HG03103 (cell line): ENCODE measurements around the gene CTNNB1.

ENCODE experiments used
- ATAC-seq: cut with Tn5 transposase; IDR thresholded peaks from one replicate; pipeline ENCODE4 v1.9.1; 2021; ENCODE audit warnings: low read depth; ENCODE audit not compliant: unreplicated experiment

CTNNB1 gene

GRCh38 chr3:41198950-41199865 lies at the start of gene CTNNB1:
CTNNB1 (plus strand) TSS chr3:41199505; CDS start chr3:41224069, 24,564 bp downstream.
- peak; percentile 65 for ATAC-seq

- no peak for ATAC-seq
Measured at GRCh38 chr3:41155834-41156233, 43.5 kb upstream of the CTNNB1 start.

DNA sequence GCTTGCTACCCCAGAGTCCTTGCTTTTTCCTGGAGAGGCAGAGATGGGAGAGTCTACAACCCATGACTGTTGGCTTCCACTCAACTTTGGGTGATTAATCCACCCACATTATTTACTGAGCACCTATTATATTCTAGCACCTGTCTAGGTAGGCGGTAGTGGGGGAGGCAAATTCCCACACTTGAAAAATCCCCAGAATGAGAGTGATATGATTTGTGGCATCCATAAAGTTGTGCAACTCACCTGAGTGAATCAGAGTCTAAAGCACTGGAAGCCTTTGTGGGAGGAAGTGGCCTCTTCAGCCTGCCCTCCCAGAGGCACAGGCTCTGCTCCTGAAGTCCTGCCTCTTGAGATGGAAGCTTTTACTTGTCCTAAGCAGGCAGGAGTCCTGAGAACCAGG lies 40.4 kb upstream of the CTNNB1 start:
- ATAC-seq, result no peak

DNA sequence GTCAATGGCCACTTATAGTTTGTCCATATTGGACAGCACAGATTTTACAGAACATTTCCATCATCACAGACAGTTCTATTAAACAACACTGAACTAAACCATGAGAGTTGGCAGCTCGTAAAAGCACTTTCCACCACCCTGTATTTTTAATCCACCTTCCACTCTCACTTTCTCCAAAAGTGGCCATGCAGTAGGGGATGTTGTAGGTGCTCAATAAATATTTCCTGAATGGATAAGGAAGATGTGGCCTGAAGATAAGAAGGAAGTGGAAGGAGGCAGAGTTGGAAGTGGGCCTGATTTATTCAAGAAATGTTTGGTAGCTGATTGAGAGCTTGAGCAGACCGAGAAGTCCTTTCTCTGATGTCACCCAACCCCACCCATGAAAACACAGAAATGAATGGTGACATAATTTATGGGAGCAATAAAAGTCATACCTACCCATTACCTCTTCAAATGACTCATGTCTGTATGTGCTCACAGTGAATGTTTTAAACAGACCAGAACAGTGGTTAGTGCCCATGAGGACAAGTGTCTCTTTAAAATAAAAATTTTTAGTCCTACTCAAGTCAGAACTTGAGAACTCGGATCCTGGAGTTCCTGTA lies 39.6 kb upstream of the CTNNB1 start:
- ATAC-seq, result no peak

GRCh38 chr3:41162541-41162940 lies 36.8 kb upstream of the CTNNB1 start:
- ATAC-seq, result no peak

DNA sequence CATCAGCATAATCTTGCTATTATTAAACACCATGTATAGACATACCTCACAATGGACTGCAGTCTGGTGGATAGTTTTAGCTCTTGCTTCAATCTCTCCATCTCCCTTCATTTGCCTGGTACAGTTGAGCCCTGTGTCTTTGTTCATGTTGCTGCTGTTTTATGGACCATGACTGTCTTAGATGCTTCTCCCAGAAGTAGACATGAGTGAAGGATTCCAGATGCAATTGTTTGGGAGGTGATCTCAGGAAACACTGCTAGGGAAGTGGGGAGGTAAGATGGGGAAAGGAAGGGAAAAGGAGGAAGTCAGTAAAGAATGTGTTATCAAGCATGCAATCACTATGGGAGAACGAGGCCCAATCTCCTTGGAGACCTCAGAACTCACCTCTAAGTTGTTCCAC lies 36.3 kb upstream of the CTNNB1 start:
- ATAC-seq, result no peak

DNA sequence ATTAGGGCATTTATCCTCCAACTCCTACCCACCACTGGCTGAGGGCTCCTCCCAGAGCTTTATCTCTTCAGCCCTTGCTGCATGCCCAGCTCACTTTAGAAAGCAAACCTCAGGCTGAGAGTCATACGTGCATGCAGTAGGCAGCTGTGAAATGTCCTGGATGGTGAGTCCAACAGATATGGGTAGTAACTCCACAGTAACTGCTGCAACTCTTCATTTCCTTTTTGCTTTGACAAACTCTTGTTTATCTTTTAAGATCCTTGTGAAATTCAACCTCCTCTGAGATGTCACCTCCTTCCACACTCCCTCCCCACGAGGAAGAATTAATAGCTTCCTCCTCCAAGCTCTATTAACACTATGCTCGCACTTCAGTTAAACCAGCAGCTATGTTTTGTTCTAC lies 35.9 kb upstream of the CTNNB1 start:
- ATAC-seq, result no peak

DNA sequence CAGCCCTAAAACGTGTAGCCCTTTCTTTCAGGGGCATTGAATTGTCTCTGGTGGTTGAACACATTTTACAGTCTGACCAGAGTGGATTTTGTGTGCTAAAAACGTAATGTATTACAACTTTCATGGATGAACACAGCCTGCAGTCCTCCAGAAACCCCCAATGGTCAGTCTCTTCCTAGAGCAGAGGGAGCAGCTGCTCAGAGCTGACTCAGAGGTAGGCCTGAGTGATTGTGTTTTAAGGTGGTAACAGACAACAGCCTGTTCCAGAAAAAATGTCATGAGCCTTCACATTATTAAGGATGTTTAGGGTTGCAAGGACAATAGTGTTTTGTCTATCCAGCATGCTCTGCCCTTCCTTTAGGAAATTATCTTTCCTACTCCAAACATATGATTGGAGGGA lies 34.5 kb upstream of the CTNNB1 start:
- no peak for ATAC-seq

GRCh38 chr3:41167722-41168497 lies 31.4 kb upstream of the CTNNB1 start:
- no peak for ATAC-seq

DNA sequence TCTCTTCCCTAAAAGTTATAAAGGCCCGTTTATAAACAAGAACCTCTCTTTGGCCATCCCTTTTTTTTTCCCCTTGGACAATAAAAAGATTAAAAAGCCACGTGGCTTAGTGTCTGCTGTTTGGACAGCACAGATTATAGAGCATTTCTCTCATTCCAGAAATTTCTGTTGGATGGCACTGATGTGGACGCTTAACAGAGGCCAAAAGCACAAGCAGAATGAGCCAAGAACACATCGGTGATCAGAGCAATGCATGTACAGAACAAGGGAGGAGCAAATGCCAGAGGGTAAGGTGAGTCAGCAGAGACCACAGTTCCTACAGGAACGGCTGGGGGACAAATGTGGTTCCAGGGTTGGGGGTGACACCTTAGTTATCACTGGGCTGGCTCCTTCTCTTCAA lies 30.3 kb upstream of the CTNNB1 start:
- ATAC-seq, result no peak

- ATAC-seq, result no peak
Measured at GRCh38 chr3:41173926-41174885, 25.1 kb upstream of the CTNNB1 start.

DNA sequence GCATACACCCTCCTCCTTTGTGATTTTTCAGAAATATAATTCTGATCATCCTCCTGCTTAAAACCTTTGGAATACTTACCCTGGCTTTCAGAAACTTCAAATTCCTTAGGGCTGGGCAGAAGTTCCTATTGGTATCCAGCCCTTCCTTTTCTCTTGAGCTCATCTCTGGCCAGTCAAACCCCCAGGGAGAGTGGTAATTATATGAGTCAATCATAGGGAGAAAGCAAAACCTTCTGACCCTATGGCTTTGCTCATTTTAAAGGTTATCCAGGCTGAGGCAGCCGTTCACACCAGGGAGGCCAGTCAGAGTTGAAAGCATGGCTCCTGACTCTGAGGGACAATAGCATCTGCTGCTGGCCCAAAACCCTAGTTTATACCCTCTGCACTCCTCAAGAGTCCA lies 23.9 kb upstream of the CTNNB1 start:
- no peak for ATAC-seq

GRCh38 chr3:41176596-41176995 lies 22.7 kb upstream of the CTNNB1 start:
- no peak for ATAC-seq

- no peak for ATAC-seq
Measured at GRCh38 chr3:41178576-41178975, 20.7 kb upstream of the CTNNB1 start.

- no peak for ATAC-seq
Measured at GRCh38 chr3:41180396-41180795, 18.9 kb upstream of the CTNNB1 start.

DNA sequence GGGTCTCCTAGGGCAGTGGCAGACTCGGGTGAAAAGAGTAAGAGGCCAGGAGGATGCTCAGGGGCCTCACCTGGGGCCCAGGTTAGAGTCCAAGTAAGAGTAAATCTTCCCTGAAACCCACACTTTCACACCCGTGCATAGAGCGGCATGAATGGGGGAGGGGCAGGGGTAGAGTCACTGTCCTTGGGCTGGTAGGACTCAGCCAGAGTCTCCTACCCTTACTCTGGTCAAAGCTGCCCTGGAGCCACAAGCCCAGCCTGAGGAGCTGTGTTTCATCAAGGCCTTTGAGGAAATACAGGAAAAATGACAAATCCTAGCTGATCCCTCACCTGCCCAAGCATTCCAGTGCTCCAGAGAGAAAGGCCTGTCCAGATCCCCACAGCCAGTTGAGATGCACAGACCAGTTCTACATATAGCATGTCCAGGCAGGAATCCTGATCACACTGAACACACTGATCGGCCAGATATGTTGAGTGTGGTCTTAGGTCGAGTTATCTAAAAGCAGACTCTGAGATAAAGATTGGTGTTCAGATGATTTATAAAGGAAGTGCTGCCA lies 16.7 kb upstream of the CTNNB1 start:
- ATAC-seq, result no peak

DNA sequence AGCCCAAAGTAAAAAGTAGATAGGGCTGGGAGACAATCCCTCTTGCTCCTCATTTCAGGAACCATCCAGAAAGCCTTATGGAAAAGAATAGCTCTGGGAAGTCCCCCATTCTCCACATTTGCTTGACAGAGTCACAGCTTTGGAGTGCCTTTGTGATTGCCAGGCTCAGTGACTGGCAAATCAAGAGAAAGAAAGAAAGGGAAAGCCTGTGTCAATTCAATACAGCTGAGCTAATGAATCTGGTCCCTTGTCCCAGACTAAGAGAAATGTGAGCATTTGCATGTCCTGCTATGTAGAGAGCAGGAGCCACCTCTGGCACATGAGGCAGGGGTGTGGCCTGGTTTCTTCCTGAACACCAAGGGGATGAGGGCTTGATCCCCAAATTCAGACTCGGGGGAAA lies 14.9 kb upstream of the CTNNB1 start:
- no peak for ATAC-seq

DNA sequence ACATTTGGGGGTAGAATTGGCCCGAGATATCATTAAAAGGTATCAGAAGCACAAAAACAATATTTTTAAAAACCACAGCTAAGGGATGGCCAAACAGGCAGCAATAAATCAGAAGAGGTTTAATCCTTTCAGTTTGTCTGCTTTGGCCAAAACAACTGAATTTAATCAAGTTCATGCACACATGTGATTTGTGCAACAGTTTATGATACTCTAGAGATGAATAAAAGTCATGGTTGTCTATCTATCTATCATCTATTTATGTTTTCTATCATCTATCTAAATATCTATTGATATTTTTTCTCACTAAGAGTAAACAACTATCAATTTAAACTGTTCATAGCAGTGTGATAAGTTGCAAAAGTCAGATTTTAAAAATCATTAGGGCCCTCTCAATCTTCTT lies 13.0 kb upstream of the CTNNB1 start:
- no peak for ATAC-seq

GRCh38 chr3:41188306-41188705 lies 11.0 kb upstream of the CTNNB1 start:
- no peak for ATAC-seq
